NT2/D1 (cell line): ENCODE results near the gene NDE1.

Source experiments
- SUZ12 ChIP-seq: IDR thresholded peaks from 2 replicates; pipeline ENCODE4 v1.6.1; 2011; ENCODE audit not compliant: insufficient read length, insufficient read depth; ENCODE audit errors: extremely low read depth
- YY1 ChIP-seq: IDR thresholded peaks from 2 replicates; pipeline ENCODE4 v1.6.1; 2011; ENCODE audit not compliant: insufficient read length, insufficient read depth
- ZNF274 ChIP-seq: IDR thresholded peaks from 2 replicates; pipeline ENCODE4 v1.6.1; 2011; ENCODE audit warnings: mild to moderate bottlenecking, low read depth, low read length

DNA sequence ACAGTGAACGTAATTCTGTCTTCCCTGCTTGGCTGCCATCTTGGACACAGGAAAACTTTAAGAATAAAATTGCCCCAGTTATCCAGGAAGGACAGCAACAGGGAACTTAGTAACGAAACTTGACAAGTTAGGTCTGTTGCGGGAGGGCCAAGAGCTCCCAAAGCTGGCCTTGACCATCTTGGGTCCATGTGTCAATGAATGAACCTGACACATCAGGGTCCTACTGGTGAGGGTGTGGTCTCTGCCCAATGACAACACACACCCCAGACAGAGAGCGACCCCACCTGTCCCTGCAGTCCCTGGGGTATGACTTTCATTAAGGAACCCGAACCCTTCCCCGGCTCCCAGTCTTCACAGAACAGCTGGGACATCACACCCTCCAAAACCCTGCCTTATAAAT, 96.3 kb downstream of the NDE1 start:
- TF ChIP-seq YY1 (no peak), SUZ12 (no peak), ZNF274 (no peak)
